ENCODE results near the gene ZNF232. TPM values are rescaled to one million over a fixed set of nuclear protein-coding genes. Genes with fewer than 3 reads are reported as not detected.
"Not testable (repeated sequence)": the region's sequence is repeated elsewhere in the genome, so short reads cannot be mapped to it uniquely, and the experiment has no call there.

ZNF232 gene
- polyA plus RNA-seq, 1 of the 3 experiments (the other 2 are of a cell fraction), result 3.4 TPM

GRCh38 chr17:5126719-5127488, 15.2 kb upstream of the ZNF232 start (continued):
- no peak for TF ChIP-seq IRF3 (IDR thresholded peaks at IDR 0.05; ENCODE audit: low read depth, low read length)
- TF ChIP-seq CHD2 (IDR thresholded peaks at IDR 0.05; ENCODE audit: low read length, partially characterized antibody), result no peak
- no peak for TF ChIP-seq SMC3 (IDR thresholded peaks at IDR 0.05; ENCODE audit: low read depth, low read length)
- no peak for TF ChIP-seq ELF1 (IDR thresholded peaks at IDR 0.05)
- TF ChIP-seq MEF2A (IDR thresholded peaks at IDR 0.05; ENCODE audit: borderline replicate concordance, low read depth), result no peak
- TF ChIP-seq EZH2phosphoT487 (IDR thresholded peaks at IDR 0.05; ENCODE audit: borderline replicate concordance, low read depth), result no peak

GRCh38 chr17:5124896-5125295, 13.2 kb upstream of the ZNF232 start:
- not testable (repeated sequence) for H3K36me3 ChIP-seq (replicated peaks in 1 of 2; ENCODE audit: control insufficient read depth in 1 of 2, insufficient read depth in 2 of 2, low read length in 1 of 2); H3F3A ChIP-seq (replicated peaks; ENCODE audit: insufficient read depth); H3K9me2 ChIP-seq; H3K9ac ChIP-seq; H3K4me2 ChIP-seq; H2AFZ ChIP-seq (ENCODE audit: low read depth); H3K4me3 ChIP-seq (ENCODE audit: low read depth in 2 of 2, low read length in 1 of 2); DNase-seq; H3K4me1 ChIP-seq (ENCODE audit: control insufficient read depth in 1 of 2, insufficient read depth in 2 of 2, low read depth in 1 of 2, low read length in 1 of 2); H3K27ac ChIP-seq (ENCODE audit: low read depth in 2 of 2, low read length in 1 of 2); H3K27me3 ChIP-seq (ENCODE audit: insufficient read depth); H3K9me3 ChIP-seq; H3K79me2 ChIP-seq (ENCODE audit: insufficient read depth); H4K20me1 ChIP-seq (ENCODE audit: insufficient read depth)
- WGBS (ENCODE audit: low lambda C conversion rate), result 75% methylated on average over 7 of the region's 7 CpGs
- CTCF ChIA-PET, result interaction anchor here (1.3 kb wide), 1 partner anchor 315 kb away, joined by 3 read pairs; no protein-coding TSS in a partner anchor
- POLR2A ChIA-PET, result interaction anchor here (0.7 kb wide), 1 partner anchor 50 kb away, joined by 3 read pairs; no protein-coding TSS in a partner anchor

- WGBS (ENCODE audit: low lambda C conversion rate), result 50% methylated on average over 5 of the region's 5 CpGs
- not testable (repeated sequence) for H3K9me3 ChIP-seq; H3K27ac ChIP-seq (ENCODE audit: low read depth in 2 of 2, low read length in 1 of 2); H3K79me2 ChIP-seq (ENCODE audit: insufficient read depth); H3F3A ChIP-seq (replicated peaks; ENCODE audit: insufficient read depth); H3K9ac ChIP-seq; H3K4me2 ChIP-seq; H3K4me1 ChIP-seq (ENCODE audit: control insufficient read depth in 1 of 2, insufficient read depth in 2 of 2, low read depth in 1 of 2, low read length in 1 of 2); H3K27me3 ChIP-seq (ENCODE audit: insufficient read depth); H3K36me3 ChIP-seq (replicated peaks in 1 of 2; ENCODE audit: control insufficient read depth in 1 of 2, insufficient read depth in 2 of 2, low read length in 1 of 2); H4K20me1 ChIP-seq (ENCODE audit: insufficient read depth); H2AFZ ChIP-seq (ENCODE audit: low read depth); DNase-seq; H3K4me3 ChIP-seq (ENCODE audit: low read depth in 2 of 2, low read length in 1 of 2); H3K9me2 ChIP-seq
- CTCF ChIA-PET, result interaction anchor here (1.3 kb wide), 1 partner anchor 315 kb away, joined by 3 read pairs; no protein-coding TSS in a partner anchor
- POLR2A ChIA-PET, result interaction anchor here (0.7 kb wide), 1 partner anchor 51 kb away, joined by 3 read pairs; no protein-coding TSS in a partner anchor
Measured at GRCh38 chr17:5124125-5124760, 12.6 kb upstream of the ZNF232 start.
